GM21390 (cell line): ENCODE measurements around the gene ESAM.
A peak's percentile ranks its signal among the peaks of the same experiment; 100 is the strongest.
"Not testable (repeated sequence)": the region's sequence is repeated elsewhere in the genome, so short reads cannot be mapped to it uniquely, and the experiment has no call there.

Experiments
- ATAC-seq: cut with Tn5 transposase; IDR thresholded peaks from one replicate; pipeline ENCODE4 v1.9.1; 2021; ENCODE audit not compliant: unreplicated experiment

The ESAM gene

GRCh38 chr11:124776865-124777645 lies 15.0 kb upstream of the ESAM start:
- ATAC-seq = no peak

GRCh38 chr11:124770959-124771358 lies 8.9 kb upstream of the ESAM start:
- ATAC-seq = not testable (repeated sequence)

- ATAC-seq = no peak
These were observed 8.0 kb upstream of the ESAM start for GRCh38 chr11:124769806-124770774.

GRCh38 chr11:124768914-124769313 lies 6.8 kb upstream of the ESAM start:
- ATAC-seq = no peak

- ATAC-seq = no peak
These were observed 4.1 kb upstream of the ESAM start for GRCh38 chr11:124766156-124766555.

GRCh38 chr11:124763156-124763947 lies 1.3 kb upstream of the ESAM start:
- peak; percentile 16 for ATAC-seq

- ATAC-seq = peak; percentile 8
These were observed 600 bp upstream of the ESAM start for GRCh38 chr11:124762624-124763155.

GRCh38 chr11:124761301-124762104 lies 587 bp downstream of the ESAM start:
- ATAC-seq = no peak

GRCh38 chr11:124760806-124761205 lies 1.3 kb downstream of the ESAM start:
- no peak for ATAC-seq

GRCh38 chr11:124760205-124760652 lies 1.9 kb downstream of the ESAM start:
- peak; percentile 25 for ATAC-seq

GRCh38 chr11:124759266-124760204 lies 2.6 kb downstream of the ESAM start:
- ATAC-seq = no peak

- ATAC-seq = peak; percentile 45
These were observed 3.5 kb downstream of the ESAM start for GRCh38 chr11:124758355-124759265.

- ATAC-seq = no peak
These were observed 4.8 kb downstream of the ESAM start for GRCh38 chr11:124757320-124757719.

- ATAC-seq = no peak
These were observed 5.3 kb downstream of the ESAM start for GRCh38 chr11:124756753-124757227.

GRCh38 chr11:124756033-124756752 lies 5.9 kb downstream of the ESAM start:
- no peak for ATAC-seq

GRCh38 chr11:124754710-124755109 lies 7.4 kb downstream of the ESAM start:
- no peak for ATAC-seq

GRCh38 chr11:124754309-124754708 lies 7.8 kb downstream of the ESAM start:
- ATAC-seq = no peak
